Aorta (tissue), 5 donors: ENCODE data around the gene DACT1. TPM values are rescaled to one million over a fixed set of nuclear protein-coding genes. Genes with fewer than 3 reads are reported as not detected.
"Not testable (repeated sequence)": the region's sequence is repeated elsewhere in the genome, so short reads cannot be mapped to it uniquely, and the experiment has no call there.

Source experiments
- ATAC-seq: fragments of 200-7000 bp; cut with Tn5 transposase; one replicate; pipeline ENCODE4 v1.9.1; 2022; ENCODE audit warnings: moderate library complexity; ENCODE audit not compliant: low FRiP score
- DNase-seq, 2 donors: peaks; one replicate each; pipeline ENCODE4 v3.0.0-alpha.2; 2020
- H3K27ac ChIP-seq, 2 donors: one replicate each; pipeline ENCODE4 v1.5.1; 2013; ENCODE audit warnings: low read length in 2 of 2, mild to moderate bottlenecking in 2 of 2, moderate library complexity in 2 of 2, control low read depth in 1 of 2, inconsistent platforms in 1 of 2, low read depth in 1 of 2
- H3K27me3 ChIP-seq, 2 donors: one replicate each; pipeline ENCODE4 v1.6.1; 2013; ENCODE audit warnings: control low read depth in 1 of 2, low read length in 1 of 2, mild to moderate bottlenecking in 1 of 2, moderate library complexity in 1 of 2; ENCODE audit not compliant: insufficient read depth in 2 of 2, control insufficient read depth in 1 of 2
- H3K36me3 ChIP-seq, 2 donors: one replicate each; pipeline ENCODE4 v1.6.1; 2013; ENCODE audit warnings: control low read depth in 1 of 2, low read length in 1 of 2, mild to moderate bottlenecking in 1 of 2; ENCODE audit not compliant: insufficient read depth in 2 of 2, control insufficient read depth in 1 of 2
- H3K4me1 ChIP-seq, 2 donors: one replicate each; pipeline ENCODE4 v1.6.1; 2013; ENCODE audit warnings: low read length in 2 of 2, control low read depth in 1 of 2, mild to moderate bottlenecking in 1 of 2, moderate library complexity in 1 of 2; ENCODE audit not compliant: insufficient read depth in 2 of 2, control insufficient read depth in 1 of 2
- H3K4me3 ChIP-seq, 2 donors: one replicate each; pipeline ENCODE4 v1.5.1; 2013; ENCODE audit warnings: low read length in 2 of 2, control low read depth in 1 of 2, mild to moderate bottlenecking in 1 of 2
- H3K9me3 ChIP-seq: one replicate; pipeline ENCODE4 v1.6.1; 2013; ENCODE audit warnings: mild to moderate bottlenecking, low read length; ENCODE audit not compliant: control insufficient read depth
- WGBS, 2 donors: extraction: QIAGEN DNeasy Blood & Tissue Kit; methylation state at CpG; one replicate each; pipeline ENCODE4 v1.1.7; 2013; 5-methylcytosine and 5-hydroxymethylcytosine counted together
- intact Hi-C, 2 donors: fragments of 100-400 bp; cut with DNase I; formaldehyde crosslinking; loops; one replicate each; pipeline versions ENCODE4 v1.14.2 to v1.15.0; 2022
- long read RNA-seq, 2 donors: library from polyadenylated mRNA; unstranded; transcript quantifications; one replicate each; pipeline ENCODE4 v2.0.0, GENCODE V29; 2020 to 2021
- polyA plus RNA-seq, 2 donors: library from polyadenylated mRNA; stranded (reverse); fragments of 200-250 nt; gene quantifications; one replicate each; pipeline ENCODE4 v1.2.3, GENCODE V29; 2013
- total RNA-seq, 2 donors: library from RNA; stranded (reverse); fragmentation: NEBNext Ultra II Directional; extraction: Animal tissue kit (Norgen Biotek cat#: 25700); gene quantifications; one replicate each; pipeline ENCODE4 v1.2.1, GENCODE V29; 2021
- donor health status: healthy with polysubstance abuse.
- donor health status: Bipolar disorder and iron deficiency.
- donor health status: DM: no; HTN: no; CAD: no.
- donor health status: DM: no; HTN: no; CAD: no.
- donor health status: DM: yes; HTN: yes; CAD: no.

Gene DACT1, protein sequence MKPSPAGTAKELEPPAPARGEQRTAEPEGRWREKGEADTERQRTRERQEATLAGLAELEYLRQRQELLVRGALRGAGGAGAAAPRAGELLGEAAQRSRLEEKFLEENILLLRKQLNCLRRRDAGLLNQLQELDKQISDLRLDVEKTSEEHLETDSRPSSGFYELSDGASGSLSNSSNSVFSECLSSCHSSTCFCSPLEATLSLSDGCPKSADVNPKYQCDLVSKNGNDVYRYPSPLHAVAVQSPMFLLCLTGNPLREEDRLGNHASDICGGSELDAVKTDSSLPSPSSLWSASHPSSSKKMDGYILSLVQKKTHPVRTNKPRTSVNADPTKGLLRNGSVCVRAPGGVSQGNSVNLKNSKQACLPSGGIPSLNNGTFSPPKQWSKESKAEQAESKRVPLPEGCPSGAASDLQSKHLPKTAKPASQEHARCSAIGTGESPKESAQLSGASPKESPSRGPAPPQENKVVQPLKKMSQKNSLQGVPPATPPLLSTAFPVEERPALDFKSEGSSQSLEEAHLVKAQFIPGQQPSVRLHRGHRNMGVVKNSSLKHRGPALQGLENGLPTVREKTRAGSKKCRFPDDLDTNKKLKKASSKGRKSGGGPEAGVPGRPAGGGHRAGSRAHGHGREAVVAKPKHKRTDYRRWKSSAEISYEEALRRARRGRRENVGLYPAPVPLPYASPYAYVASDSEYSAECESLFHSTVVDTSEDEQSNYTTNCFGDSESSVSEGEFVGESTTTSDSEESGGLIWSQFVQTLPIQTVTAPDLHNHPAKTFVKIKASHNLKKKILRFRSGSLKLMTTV
- 10 to 100 TPM; 33.6 to 43.6 TPM for total RNA-seq
- polyA plus RNA-seq, result 10 to 100 TPM in 1 of 2 donors, 1 to 10 TPM in 1; 7.5 to 21.2 TPM
- long read RNA-seq, donor 1, partial matches to known transcripts, result 0 of 6 reads
- long read RNA-seq, donor 1, other reads (novel, unspliced or antisense), result 6 of 6 reads
- long read RNA-seq, donor 2, transcript DACT1-202 (4 exons, 3,734 nt), result major isoform, 15 of 38 reads
- long read RNA-seq, donor 2, transcript DACT1-201 (4 exons, 2,571 nt), result minor isoform, 11 of 38 reads
- long read RNA-seq, donor 2, partial matches to known transcripts, result 11 of 38 reads
- long read RNA-seq, donor 2, other reads (novel, unspliced or antisense), result 1 of 38 reads

- Histone ChIP-seq H3K36me3 (peaks cover 2 to 3% of the 10 kb centered on the region in 2 donors), H3K9me3 (no peaks in the 10 kb centered on the region), H3K4me3 (peak within 1 kb of the TSS; percentile 75 to 93), H3K4me1 (peaks cover 3% of the 10 kb centered on the region in 2 donors), H3K27ac (peak within 1 kb of the TSS; percentile 96 to 100), H3K27me3 (no peaks in the 10 kb centered on the region)
- peak; percentile 87 to 93 for DNase-seq
- ATAC-seq, result peak; percentile 85
- intact Hi-C loops, result loop anchor here (2.0 to 10.0 kb wide), 10 partner anchors 95 to 800 kb away; no protein-coding TSS in a partner anchor
- WGBS, 2 donors, result 0% methylated on average over 53 to 94 of the region's 94 CpGs
Observed at GRCh38 chr14:58637391-58638230, at the start of gene DACT1. DACT1 (plus strand) TSS chr14:58637962; CDS start chr14:58638203, 241 bp downstream.

DNA sequence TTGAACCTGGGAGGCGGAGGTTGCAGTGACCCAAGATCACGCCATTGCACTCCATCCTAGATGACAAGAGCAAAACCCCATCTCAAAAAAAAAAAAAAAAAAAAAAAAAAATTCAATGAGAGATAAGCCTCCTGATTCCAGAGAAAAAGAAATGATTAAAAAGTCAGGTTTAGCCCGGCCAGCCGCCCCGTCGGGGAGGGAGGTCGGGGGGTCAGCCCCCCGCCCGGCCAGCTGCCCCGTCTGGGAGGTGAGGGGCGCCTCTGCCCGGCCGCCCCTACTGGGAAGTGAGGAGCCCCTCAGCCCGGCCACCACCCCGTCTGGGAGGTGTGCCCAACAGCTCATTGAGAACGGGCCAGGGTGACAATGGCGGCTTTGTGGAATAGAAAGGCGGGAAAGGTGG is 49.4 kb upstream of the DACT1 start:
- H3K4me3 ChIP-seq, H3K27ac ChIP-seq, ATAC-seq, intact Hi-C loops, H3K36me3 ChIP-seq, DNase-seq, H3K4me1 ChIP-seq, H3K27me3 ChIP-seq, H3K9me3 ChIP-seq: not testable (repeated sequence)
- 88 to 96% methylated on average over 15 to 18 of the region's 18 CpGs for WGBS, 2 donors

- no peaks in the 10 kb centered on the region for H3K4me1 ChIP-seq
- ATAC-seq (no peak), DNase-seq (no peak)
- no peak overlapping the region for H3K4me3 ChIP-seq
- no peaks in the 10 kb centered on the region for H3K9me3 ChIP-seq
- WGBS, 2 donors, result 91 to 96% methylated on average over 4 of the region's 4 CpGs
- no peak overlapping the region for H3K27ac ChIP-seq
- intact Hi-C loops, result no loop called here
- H3K27me3 ChIP-seq, result no peaks in the 10 kb centered on the region
- no peaks in the 10 kb centered on the region for H3K36me3 ChIP-seq
Observed at GRCh38 chr14:58593977-58594376, 43.8 kb upstream of the DACT1 start.

GRCh38 chr14:58597041-58597440 is 40.7 kb upstream of the DACT1 start:
- no peak overlapping the region for H3K4me3 ChIP-seq
- H3K27me3 ChIP-seq, result no peaks in the 10 kb centered on the region
- no peaks in the 10 kb centered on the region for H3K9me3 ChIP-seq
- WGBS, 2 donors, result 70 to 71% methylated on average over 4 of the region's 4 CpGs
- no peaks in the 10 kb centered on the region for H3K4me1 ChIP-seq
- DNase-seq (no peak), ATAC-seq (no peak)
- intact Hi-C loops, result no loop called here
- H3K27ac ChIP-seq, result no peak overlapping the region
- H3K36me3 ChIP-seq, result no peaks in the 10 kb centered on the region

- Histone ChIP-seq H3K27me3 (no peaks in the 10 kb centered on the region), H3K27ac (no peak overlapping the region), H3K4me1 (no peaks in the 10 kb centered on the region), H3K4me3 (no peak overlapping the region), H3K36me3 (no peaks in the 10 kb centered on the region), H3K9me3 (no peaks in the 10 kb centered on the region)
- no peak for ATAC-seq
- DNase-seq, result no peak
- WGBS, 2 donors, result 83 to 85% methylated on average over 4 of the region's 4 CpGs
- intact Hi-C loops, result no loop called here
Observed at GRCh38 chr14:58598028-58598803, 39.5 kb upstream of the DACT1 start.

GRCh38 chr14:58598804-58599525 is 38.8 kb upstream of the DACT1 start:
- Histone ChIP-seq H3K27me3 (no peaks in the 10 kb centered on the region), H3K4me3 (no peak overlapping the region), H3K9me3 (no peaks in the 10 kb centered on the region), H3K4me1 (no peaks in the 10 kb centered on the region), H3K27ac (no peak overlapping the region), H3K36me3 (no peaks in the 10 kb centered on the region)
- WGBS, 2 donors, result 94% methylated on average over 11 of the region's 11 CpGs
- DNase-seq (no peak), ATAC-seq (no peak)
- intact Hi-C loops, result no loop called here

- WGBS, 2 donors, result 96 to 98% methylated on average over 2 of the region's 2 CpGs
Observed at GRCh38 chr14:58599707-58600106, 38.1 kb upstream of the DACT1 start.

More at GRCh38 chr14:58599707-58600106, 38.1 kb upstream of the DACT1 start:
- no peak overlapping the region for H3K4me3 ChIP-seq
- H3K36me3 ChIP-seq, result no peaks in the 10 kb centered on the region
- intact Hi-C loops, result no loop called here
- no peaks in the 10 kb centered on the region for H3K27me3 ChIP-seq
- H3K9me3 ChIP-seq, result no peaks in the 10 kb centered on the region
- H3K27ac ChIP-seq, result no peak overlapping the region
- no peaks in the 10 kb centered on the region for H3K4me1 ChIP-seq
- DNase-seq (no peak), ATAC-seq (no peak)
